ENCODE results near the gene GPR151. TPM values are rescaled to one million over a fixed set of nuclear protein-coding genes. Genes with fewer than 3 reads are reported as not detected.
"Not testable (repeated sequence)": the region's sequence is repeated elsewhere in the genome, so short reads cannot be mapped to it uniquely, and the experiment has no call there.

The GPR151 gene
- total RNA-seq: not detected
- long read RNA-seq: 0 reads

GRCh38 chr5:146516151-146516475 lies at the start of gene GPR151:
TSS of gene GPR151 (minus strand) at chr5:146516190. CDS start at chr5:146516113, 77 bp downstream.
- intact Hi-C loops (cut with DNase I, micrococcal nuclease): no loop called here
- no peak for ATAC-seq

GRCh38 chr5:146564007-146564762 lies 48.2 kb upstream of the GPR151 start:
- ATAC-seq (no peak), DNase-seq (no peak)
- intact Hi-C loops (cut with DNase I, micrococcal nuclease): no loop called here

More at GRCh38 chr5:146516151-146516475, at the start of gene GPR151:
- no peak for DNase-seq

GRCh38 chr5:146562461-146562860 lies 46.5 kb upstream of the GPR151 start:
- ATAC-seq: no peak
- DNase-seq: no peak
- intact Hi-C loops (cut with DNase I, micrococcal nuclease): no loop called here

GRCh38 chr5:146561711-146562110 lies 45.7 kb upstream of the GPR151 start:
- no peak for ATAC-seq
- intact Hi-C loops (cut with DNase I, micrococcal nuclease): no loop called here
- DNase-seq: no peak

- no peak for ATAC-seq
- DNase-seq: no peak
- intact Hi-C loops (cut with DNase I, micrococcal nuclease): no loop called here
These were observed 44.3 kb upstream of the GPR151 start for GRCh38 chr5:146560205-146560812.

- ATAC-seq; intact Hi-C loops (cut with DNase I, micrococcal nuclease); DNase-seq: not testable (repeated sequence)
These were observed 40.9 kb upstream of the GPR151 start for GRCh38 chr5:146556884-146557283.

- intact Hi-C loops (cut with DNase I, micrococcal nuclease): no loop called here
- DNase-seq (no peak), ATAC-seq (no peak)
These were observed 37.5 kb upstream of the GPR151 start for GRCh38 chr5:146553446-146553845.

GRCh38 chr5:146549615-146550014 lies 33.6 kb upstream of the GPR151 start:
- ATAC-seq (no peak), DNase-seq (no peak)
- intact Hi-C loops (cut with DNase I, micrococcal nuclease): loop anchor here (5.0 to 10.0 kb wide), 2 partner anchors 415 to 418 kb away; no protein-coding TSS in a partner anchor

- intact Hi-C loops (cut with DNase I, micrococcal nuclease): loop anchor here (5.0 to 10.0 kb wide), 2 partner anchors 416 to 418 kb away; no protein-coding TSS in a partner anchor
- ATAC-seq (no peak), DNase-seq (no peak)
These were observed 32.9 kb upstream of the GPR151 start for GRCh38 chr5:146548781-146549449.

GRCh38 chr5:146544232-146544631 lies 28.2 kb upstream of the GPR151 start:
- intact Hi-C loops (cut with DNase I, micrococcal nuclease): loop anchor here (5.0 to 10.0 kb wide), 2 partner anchors 421 to 633 kb away; no protein-coding TSS in a partner anchor
- DNase-seq (no peak), ATAC-seq (no peak)

- peak; percentile 96 for ATAC-seq
- intact Hi-C loops (cut with DNase I, micrococcal nuclease): loop anchor here (5.0 to 10.0 kb wide), 2 partner anchors 423 to 635 kb away; no protein-coding TSS in a partner anchor
- peak; percentile 46 to 74 for DNase-seq
These were observed 26.2 kb upstream of the GPR151 start for GRCh38 chr5:146541958-146542849.

GRCh38 chr5:146540414-146540813 lies 24.4 kb upstream of the GPR151 start:
- ATAC-seq (no peak), DNase-seq (no peak)
- intact Hi-C loops (cut with DNase I, micrococcal nuclease): loop anchor here (5.0 to 10.0 kb wide), 2 partner anchors 424 to 637 kb away; no protein-coding TSS in a partner anchor

GRCh38 chr5:146539973-146540372 lies 24.0 kb upstream of the GPR151 start:
- ATAC-seq: no peak
- DNase-seq: no peak
- intact Hi-C loops (cut with DNase I, micrococcal nuclease): loop anchor here (5.0 to 10.0 kb wide), 2 partner anchors 425 to 637 kb away; no protein-coding TSS in a partner anchor

- intact Hi-C loops (cut with DNase I, micrococcal nuclease): no loop called here
- no peak for DNase-seq
- no peak for ATAC-seq
These were observed 22.4 kb upstream of the GPR151 start for GRCh38 chr5:146538432-146538831.

GRCh38 chr5:146533882-146534281 lies 17.9 kb upstream of the GPR151 start:
- no peak for ATAC-seq
- no peak for DNase-seq
- intact Hi-C loops (cut with DNase I, micrococcal nuclease): no loop called here

- ATAC-seq: peak; percentile 86
- intact Hi-C loops (cut with DNase I, micrococcal nuclease): no loop called here
These were observed 17.4 kb upstream of the GPR151 start for GRCh38 chr5:146533260-146533857.

GRCh38 chr5:146529984-146530383 lies 14.0 kb upstream of the GPR151 start:
- intact Hi-C loops (cut with DNase I, micrococcal nuclease): no loop called here
- no peak for ATAC-seq
- DNase-seq: no peak

More at GRCh38 chr5:146533260-146533857, 17.4 kb upstream of the GPR151 start:
- DNase-seq: peak; percentile 45 to 80

- no peak for ATAC-seq
These were observed 12.2 kb upstream of the GPR151 start for GRCh38 chr5:146528236-146528635.

More at GRCh38 chr5:146528236-146528635, 12.2 kb upstream of the GPR151 start:
- DNase-seq: no peak
- intact Hi-C loops (cut with DNase I, micrococcal nuclease): no loop called here

All from left colon (tissue), 2 donors.